Lung (tissue), 12 donors: Measurements from ENCODE around the gene SUPT4H1. TPM values are rescaled to one million over a fixed set of nuclear protein-coding genes. Genes with fewer than 3 reads are reported as not detected.

Source experiments
- ATAC-seq: fragments of 200-7000 bp; cut with Tn5 transposase; one replicate; pipeline ENCODE4 v1.9.1; 2020; ENCODE audit warnings: moderate number of reproducible peaks; ENCODE audit not compliant: insufficient read depth, low FRiP score
- DNase-seq, 3 donors: peaks; one replicate each; pipeline ENCODE4 v3.0.0-alpha.2; 2013 to 2017
- H3K27ac ChIP-seq, 2 donors: one replicate each; pipeline ENCODE4 v1.5.1; 2013; ENCODE audit warnings: mild to moderate bottlenecking in 2 of 2, moderate library complexity in 2 of 2, control low read depth in 1 of 2, inconsistent platforms in 1 of 2, low read depth in 1 of 2, low read length in 1 of 2
- H3K27me3 ChIP-seq, 3 donors: one replicate each; pipeline ENCODE4 v1.5.1; 2013; ENCODE audit warnings: low read length in 2 of 3; ENCODE audit not compliant: control insufficient read depth in 3 of 3, insufficient read depth in 3 of 3
- H3K36me3 ChIP-seq, 4 donors: one replicate each; pipeline ENCODE4 v1.5.1; 2013; ENCODE audit warnings: low read length in 4 of 4, mild to moderate bottlenecking in 1 of 4, moderate library complexity in 1 of 4; ENCODE audit not compliant: control insufficient read depth in 4 of 4, insufficient read depth in 4 of 4
- H3K4me1 ChIP-seq, 5 donors: one replicate each; pipeline ENCODE4 v1.5.1; 2013; ENCODE audit warnings: low read length in 5 of 5, mild to moderate bottlenecking in 2 of 5, moderate library complexity in 1 of 5; ENCODE audit not compliant: control insufficient read depth in 5 of 5, insufficient read depth in 5 of 5
- H3K4me3 ChIP-seq: one replicate; pipeline ENCODE4 v1.5.1; 2013; ENCODE audit warnings: mild to moderate bottlenecking, control low read depth, moderate library complexity
- H3K9ac ChIP-seq, 2 donors: one replicate each; pipeline ENCODE4 v1.5.1; 2013; ENCODE audit warnings: low read length in 2 of 2, control low read depth in 1 of 2; ENCODE audit not compliant: insufficient read depth in 1 of 2
- H3K9me3 ChIP-seq, 4 donors: one replicate each; pipeline ENCODE4 v1.5.1; 2013; ENCODE audit warnings: low read length in 3 of 4, mild to moderate bottlenecking in 1 of 4, moderate library complexity in 1 of 4; ENCODE audit not compliant: control insufficient read depth in 4 of 4, insufficient read depth in 3 of 4
- WGBS, 2 donors: extraction: QIAGEN DNeasy Blood & Tissue Kit; methylation state at CpG; one replicate each; pipeline ENCODE4 v1.1.7; 2013; 5-methylcytosine and 5-hydroxymethylcytosine counted together
- polyA plus RNA-seq, 2 donors: library from polyadenylated mRNA; stranded (reverse); fragments of 200-250 nt; gene quantifications; one replicate each; pipeline ENCODE4 v1.2.1, GENCODE V29; 2013
- total RNA-seq, 2 donors: library from RNA; depleted of rRNA in 1 of 2; stranded (reverse); fragments of >200 nt in 1 of 2; gene quantifications; one replicate each; pipeline ENCODE4 v1.2.1, GENCODE V29; 2014 to 2021
- TF ChIP-seq, protein P1 (sequence below): IDR thresholded peaks from 2 replicates; pipeline ENCODE4 v1.5.1; 2012; ENCODE audit warnings: mild to moderate bottlenecking; ENCODE audit errors: control extremely low read depth, extremely low read depth
- donor health status: control.
- donor health status: control.
- donor health status: Bipolar disorder and iron deficiency.
- donor health status: healthy.
- donor health status: DM: yes; HTN: yes; CAD: no.

Gene SUPT4H1
- total and polyA plus RNA-seq, 4 donors, result 54.6 to 97.5 (median 67.4) TPM

DNA sequence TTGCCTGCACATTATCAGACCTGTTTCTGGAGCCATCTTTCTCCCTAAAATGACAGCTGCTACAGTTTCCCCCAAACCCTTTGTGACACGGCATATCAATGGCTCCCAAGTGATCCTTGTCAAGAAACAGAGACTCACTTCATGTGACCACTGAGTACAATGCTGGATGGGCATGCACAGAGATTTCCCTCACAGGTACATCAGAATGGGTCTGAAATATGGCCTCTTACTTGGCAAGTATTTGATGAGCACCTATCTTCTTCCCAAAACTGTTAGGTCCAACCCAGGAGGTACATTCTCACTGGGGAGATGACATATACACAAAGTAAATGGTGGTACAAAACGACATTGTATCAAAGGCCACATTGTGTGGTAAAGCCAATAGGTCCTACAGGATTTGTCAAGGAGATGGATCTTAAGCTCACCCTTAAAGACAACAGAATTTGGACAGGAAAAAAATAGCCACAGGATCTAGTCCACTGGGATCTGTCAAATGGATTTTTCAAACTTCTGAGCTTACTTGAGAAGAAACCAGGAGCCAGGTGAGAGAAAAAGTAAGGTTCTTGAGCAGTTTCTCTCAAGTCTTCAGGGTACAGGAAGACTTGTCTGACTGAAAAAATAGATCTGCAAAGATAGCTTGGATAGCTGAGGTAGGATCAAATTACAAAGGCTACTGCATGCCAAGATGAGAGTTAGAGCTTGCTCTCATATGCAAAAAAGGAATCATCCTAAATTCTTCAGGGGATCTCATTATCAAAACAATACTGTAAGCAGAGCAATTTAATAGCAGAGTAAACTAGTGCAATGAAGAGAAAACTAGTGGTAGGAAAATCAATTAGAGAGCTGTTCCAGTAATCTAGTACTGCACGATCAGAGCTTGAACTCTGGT is 36.5 kb upstream of the SUPT4H1 start:
- WGBS, 2 donors, result 62 to 69% methylated on average over 3 of the region's 3 CpGs
- Histone ChIP-seq H3K27ac (no peak overlapping the region), H3K36me3 (no peaks in the 10 kb centered on the region), H3K9me3 (no peaks in the 10 kb centered on the region), H3K27me3 (no peaks in the 10 kb centered on the region), H3K4me1 (peaks cover 0 to 65% (median 21%) of the 10 kb centered on the region in 5 donors), H3K9ac (no peak overlapping the region), H3K4me3 (no peak overlapping the region)
- DNase-seq, result peak in 1 of 3 donors; percentile 57
- no peak for ATAC-seq
- TF ChIP-seq, protein P1, sequence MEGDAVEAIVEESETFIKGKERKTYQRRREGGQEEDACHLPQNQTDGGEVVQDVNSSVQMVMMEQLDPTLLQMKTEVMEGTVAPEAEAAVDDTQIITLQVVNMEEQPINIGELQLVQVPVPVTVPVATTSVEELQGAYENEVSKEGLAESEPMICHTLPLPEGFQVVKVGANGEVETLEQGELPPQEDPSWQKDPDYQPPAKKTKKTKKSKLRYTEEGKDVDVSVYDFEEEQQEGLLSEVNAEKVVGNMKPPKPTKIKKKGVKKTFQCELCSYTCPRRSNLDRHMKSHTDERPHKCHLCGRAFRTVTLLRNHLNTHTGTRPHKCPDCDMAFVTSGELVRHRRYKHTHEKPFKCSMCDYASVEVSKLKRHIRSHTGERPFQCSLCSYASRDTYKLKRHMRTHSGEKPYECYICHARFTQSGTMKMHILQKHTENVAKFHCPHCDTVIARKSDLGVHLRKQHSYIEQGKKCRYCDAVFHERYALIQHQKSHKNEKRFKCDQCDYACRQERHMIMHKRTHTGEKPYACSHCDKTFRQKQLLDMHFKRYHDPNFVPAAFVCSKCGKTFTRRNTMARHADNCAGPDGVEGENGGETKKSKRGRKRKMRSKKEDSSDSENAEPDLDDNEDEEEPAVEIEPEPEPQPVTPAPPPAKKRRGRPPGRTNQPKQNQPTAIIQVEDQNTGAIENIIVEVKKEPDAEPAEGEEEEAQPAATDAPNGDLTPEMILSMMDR, result no peak

DNA sequence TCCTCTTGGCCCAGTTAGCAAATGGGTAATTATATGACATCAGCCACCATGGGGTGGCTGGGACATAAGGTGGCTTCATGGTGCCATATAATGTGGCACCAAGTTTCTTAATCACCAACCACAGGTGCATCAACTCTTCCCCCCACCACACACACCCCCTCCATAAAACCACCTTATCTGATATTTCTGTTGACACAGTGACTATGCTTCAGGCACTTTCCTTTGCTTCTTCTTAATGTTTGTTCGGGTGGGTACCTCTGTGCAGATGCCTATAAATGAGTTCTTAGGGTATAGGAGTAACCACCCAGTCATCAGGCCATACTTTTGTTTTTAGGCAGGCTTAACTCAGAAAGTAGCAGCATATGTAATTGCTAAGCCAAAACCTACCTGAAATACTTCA is 35.8 kb upstream of the SUPT4H1 start:
- no peak overlapping the region for H3K9ac ChIP-seq
- no peaks in the 10 kb centered on the region for H3K27me3 ChIP-seq
- no peak overlapping the region for H3K27ac ChIP-seq
- ATAC-seq (no peak), DNase-seq (no peak)
- peaks cover 0 to 71% (median 26%) of the 10 kb centered on the region in 5 donors for H3K4me1 ChIP-seq
- no peaks in the 10 kb centered on the region for H3K36me3 ChIP-seq
- H3K4me3 ChIP-seq, result no peak overlapping the region
- TF ChIP-seq, protein P1, result no peak
- WGBS, 2 donors, result 61 to 89% methylated on average over 1 of the region's 1 CpG
- no peaks in the 10 kb centered on the region for H3K9me3 ChIP-seq

DNA sequence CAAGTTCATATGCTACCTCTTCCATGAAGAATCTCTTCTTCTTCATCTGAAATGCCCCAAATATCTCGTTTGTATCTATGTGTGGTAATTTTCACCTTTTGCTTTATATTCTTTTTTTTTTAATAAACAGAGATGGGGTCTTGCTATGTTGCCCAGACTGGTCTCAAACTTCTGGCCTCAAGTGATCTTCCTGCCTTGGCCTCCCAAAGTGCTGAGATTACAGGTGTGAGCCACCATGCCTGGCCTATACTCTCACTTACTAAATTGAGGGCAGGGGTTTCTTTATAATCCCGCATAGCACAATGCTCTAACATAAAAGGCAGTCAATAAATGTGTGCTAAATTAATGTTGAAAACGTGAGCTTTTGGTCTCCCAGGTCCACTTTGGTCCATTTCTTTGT is 34.7 kb upstream of the SUPT4H1 start:
- Histone ChIP-seq H3K9me3 (no peaks in the 10 kb centered on the region), H3K27me3 (no peaks in the 10 kb centered on the region), H3K9ac (no peak overlapping the region), H3K4me3 (no peak overlapping the region), H3K27ac (no peak overlapping the region), H3K36me3 (no peaks in the 10 kb centered on the region), H3K4me1 (peaks cover 0 to 72% (median 33%) of the 10 kb centered on the region in 5 donors)
- no peak for ATAC-seq
- TF ChIP-seq, protein P1, result no peak
- 87 to 93% methylated on average over 3 of the region's 3 CpGs for WGBS, 2 donors
- no peak for DNase-seq
